DMS114 treated with DMSO at 0.1 percent for 48 hours (cell line): ENCODE data around the gene PLCG2.
"Not testable (repeated sequence)": the region's sequence is repeated elsewhere in the genome, so short reads cannot be mapped to it uniquely, and the experiment has no call there.

Experiments
- DNase-seq: peaks from one replicate; lab custom pipeline; 2025; ENCODE audit not compliant: unreplicated experiment; lab: John Stamatoyannopoulos, UW

The PLCG2 gene

GRCh38 chr16:81778861-81779535 lies at the start of gene PLCG2:
Gene PLCG2 (plus strand): TSS chr16:81779291. CDS start chr16:81785990, 6,699 bp downstream.
- DNase-seq, result peak; percentile 30

GRCh38 chr16:81729451-81729850 lies 49.6 kb upstream of the PLCG2 start:
- no peak for DNase-seq

DNA sequence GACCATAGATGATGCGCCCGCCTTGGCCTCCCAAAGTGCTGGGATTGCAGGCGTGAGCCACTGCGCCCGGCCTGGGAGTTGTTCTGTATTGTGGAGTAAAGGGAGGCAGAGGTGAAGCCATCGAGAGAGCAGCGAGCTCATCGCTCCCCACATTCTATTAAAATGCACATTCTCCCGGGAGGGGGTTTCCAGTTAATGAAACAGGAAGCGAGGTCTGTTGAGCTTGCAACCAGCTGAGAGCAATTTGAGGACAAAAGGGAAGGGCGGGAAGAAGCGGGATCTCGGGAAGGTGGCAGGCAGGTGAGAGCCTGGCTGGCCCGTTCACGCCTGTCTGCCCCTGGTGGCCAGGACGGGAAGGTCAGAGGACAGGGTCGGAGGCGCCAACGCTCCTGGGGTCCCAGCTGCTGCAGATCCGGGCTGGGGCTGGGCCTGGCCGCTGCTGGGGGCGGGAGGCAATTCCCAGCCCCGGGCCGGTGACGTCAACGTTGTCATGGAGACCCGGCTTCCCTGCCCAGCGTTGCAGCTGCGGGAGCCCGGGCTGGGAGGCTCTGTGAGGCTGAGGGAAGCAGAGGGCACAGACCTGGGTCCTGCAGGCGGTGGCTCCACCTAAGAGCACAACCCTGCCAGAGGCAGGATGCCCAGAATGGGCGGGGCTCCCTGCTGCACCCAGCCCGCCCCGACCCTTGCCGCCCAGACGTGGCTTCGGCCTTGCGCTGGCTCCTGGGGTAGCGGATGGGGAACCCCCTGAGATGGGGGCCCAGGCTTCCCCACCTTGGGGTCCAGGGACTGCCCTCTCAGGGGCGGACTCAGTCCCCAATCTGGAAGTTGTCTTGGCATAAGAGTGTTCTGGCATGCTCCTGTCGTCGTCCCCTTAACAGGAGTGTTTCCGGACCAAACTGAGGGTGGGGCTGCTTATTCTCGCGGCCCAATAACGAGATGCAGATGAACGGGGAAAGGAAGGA lies 48.7 kb upstream of the PLCG2 start:
- peak; percentile 51 for DNase-seq

- DNase-seq, result no peak
Measured at GRCh38 chr16:81731649-81732048, 47.4 kb upstream of the PLCG2 start.

GRCh38 chr16:81732699-81733098 lies 46.4 kb upstream of the PLCG2 start:
- no peak for DNase-seq

GRCh38 chr16:81733295-81733694 lies 45.8 kb upstream of the PLCG2 start:
- DNase-seq, result no peak

GRCh38 chr16:81734632-81735434 lies 44.3 kb upstream of the PLCG2 start:
- no peak for DNase-seq

- DNase-seq, result peak; percentile 56
Measured at GRCh38 chr16:81737885-81738536, 41.1 kb upstream of the PLCG2 start.

- no peak for DNase-seq
Measured at GRCh38 chr16:81738783-81739496, 40.2 kb upstream of the PLCG2 start.

DNA sequence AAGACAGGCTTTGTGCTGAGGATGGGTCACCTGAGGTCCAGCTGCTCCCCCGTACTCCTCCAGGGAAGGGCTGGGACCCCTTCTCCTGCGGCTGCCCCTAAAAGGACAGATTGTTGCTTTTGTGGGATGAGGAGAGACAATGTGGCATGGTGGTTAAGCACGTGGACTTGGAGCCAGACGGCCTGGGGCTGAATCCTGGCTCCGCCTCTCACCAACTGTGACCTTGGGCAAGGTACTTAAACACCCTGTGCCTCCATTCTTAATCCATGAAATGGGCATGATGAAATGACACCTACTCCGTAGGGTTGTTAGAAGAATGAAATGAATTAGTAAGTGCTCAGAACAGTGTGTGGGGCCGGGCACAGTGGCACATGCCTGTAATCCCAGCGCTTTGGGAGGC lies 39.6 kb upstream of the PLCG2 start:
- no peak for DNase-seq

DNA sequence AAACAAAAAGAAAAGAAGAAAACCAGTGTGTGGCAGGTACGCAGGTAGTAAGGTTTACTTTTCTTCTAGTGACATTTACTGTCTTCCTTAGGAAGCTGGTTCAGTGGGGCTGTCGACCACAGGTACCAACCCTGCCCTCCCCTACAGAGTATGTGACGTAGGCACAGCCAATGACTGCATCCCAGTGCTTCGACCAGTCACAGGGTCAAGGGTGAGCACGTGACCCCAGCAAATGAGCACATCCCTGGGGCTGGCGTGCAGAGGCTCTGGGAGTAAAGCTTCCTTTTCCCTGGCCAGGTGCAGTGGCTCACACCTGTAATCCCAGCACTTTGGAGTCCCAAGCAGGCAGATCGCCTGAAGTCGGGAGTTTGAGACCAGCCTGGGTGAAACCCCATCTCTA lies 38.9 kb upstream of the PLCG2 start:
- no peak for DNase-seq

GRCh38 chr16:81741430-81741770 lies 37.7 kb upstream of the PLCG2 start:
- DNase-seq, result not testable (repeated sequence)

- no peak for DNase-seq
Measured at GRCh38 chr16:81744385-81744784, 34.7 kb upstream of the PLCG2 start.

- DNase-seq, result no peak
Measured at GRCh38 chr16:81744911-81745310, 34.2 kb upstream of the PLCG2 start.

- DNase-seq, result peak; percentile 61
Measured at GRCh38 chr16:81745704-81746558, 33.2 kb upstream of the PLCG2 start.

DNA sequence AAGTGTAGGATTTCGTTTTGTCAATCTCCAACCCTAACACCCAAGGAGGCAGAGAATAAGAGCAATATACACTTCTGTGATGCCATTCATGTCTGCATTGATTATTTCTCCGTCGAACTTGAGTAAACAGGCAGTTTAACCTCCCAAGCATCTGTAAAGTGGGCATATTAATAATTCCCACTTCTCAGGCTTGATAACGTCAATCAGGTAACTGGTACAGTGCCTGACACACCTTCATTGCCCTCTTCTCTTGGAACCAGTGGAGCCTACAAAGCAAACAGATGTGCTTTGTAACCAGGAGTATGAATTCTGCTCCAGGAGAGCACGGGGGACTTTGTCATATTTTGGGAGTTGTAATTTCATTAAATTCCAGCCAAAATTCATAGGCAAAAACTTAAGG lies 32.5 kb upstream of the PLCG2 start:
- DNase-seq, result no peak

DNA sequence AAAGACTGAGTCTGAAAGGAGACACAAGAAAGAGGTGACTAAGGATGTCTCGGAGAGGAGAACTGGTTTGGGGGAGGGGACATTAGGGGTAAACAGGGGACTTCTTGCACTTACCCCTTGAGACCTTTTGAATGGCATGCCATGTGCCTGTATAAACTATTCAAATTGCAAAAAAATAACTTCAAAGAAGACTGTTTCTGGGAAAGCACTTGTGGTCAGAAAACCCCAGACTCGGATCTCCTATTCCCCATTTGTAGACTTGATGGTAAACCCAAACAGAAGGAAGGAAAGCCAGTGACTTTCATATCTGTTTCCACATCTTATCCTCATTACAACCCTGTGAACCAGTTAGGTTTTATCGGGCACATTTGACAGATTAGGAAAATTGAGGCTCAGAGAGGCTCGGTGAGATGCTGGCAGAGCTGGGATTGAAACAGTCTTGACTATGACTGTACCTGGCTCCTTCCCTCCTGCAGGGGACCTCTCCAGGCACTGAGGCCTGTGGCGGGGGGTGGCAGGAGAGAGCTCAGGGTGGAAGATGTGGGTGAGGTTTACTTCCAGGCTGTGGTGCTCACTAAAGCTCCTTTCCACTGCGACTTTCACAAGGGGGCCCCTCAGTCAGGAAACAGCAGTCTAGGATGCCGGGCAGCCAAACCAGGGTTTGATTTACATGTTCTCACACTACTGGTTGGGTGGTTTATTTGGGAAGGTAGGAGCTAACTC lies 30.5 kb upstream of the PLCG2 start:
- no peak for DNase-seq

- DNase-seq, result no peak
Measured at GRCh38 chr16:81752225-81752875, 26.7 kb upstream of the PLCG2 start.
